Measurements from ENCODE around the gene APBB2.

DNA sequence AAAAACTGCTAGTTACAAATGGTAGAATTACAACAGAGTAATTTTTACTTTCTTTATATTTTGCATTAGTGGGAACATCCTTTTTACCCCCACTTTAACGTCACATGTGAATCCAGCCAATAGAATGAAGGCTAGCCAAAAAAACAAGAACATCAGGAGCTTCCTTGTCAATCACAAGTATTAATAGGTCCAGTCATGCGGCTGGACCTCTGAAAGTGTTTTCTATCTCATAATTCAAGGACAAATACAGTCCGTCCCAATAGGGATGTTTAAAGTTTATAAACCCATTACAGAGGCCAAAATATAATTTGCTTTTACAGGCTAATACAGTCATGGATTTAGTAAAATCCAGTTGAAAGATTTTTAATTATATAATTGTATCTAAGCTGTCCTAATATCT, 110.7 kb downstream of the APBB2 start:
- TF ChIP-seq ZFP3 (CRISPR knock-in tag; IDR thresholded peaks at IDR 0.05): no peak
- TF ChIP-seq GLIS3 (CRISPR knock-in tag; IDR thresholded peaks at IDR 0.05): no peak
- TF ChIP-seq, protein P1, sequence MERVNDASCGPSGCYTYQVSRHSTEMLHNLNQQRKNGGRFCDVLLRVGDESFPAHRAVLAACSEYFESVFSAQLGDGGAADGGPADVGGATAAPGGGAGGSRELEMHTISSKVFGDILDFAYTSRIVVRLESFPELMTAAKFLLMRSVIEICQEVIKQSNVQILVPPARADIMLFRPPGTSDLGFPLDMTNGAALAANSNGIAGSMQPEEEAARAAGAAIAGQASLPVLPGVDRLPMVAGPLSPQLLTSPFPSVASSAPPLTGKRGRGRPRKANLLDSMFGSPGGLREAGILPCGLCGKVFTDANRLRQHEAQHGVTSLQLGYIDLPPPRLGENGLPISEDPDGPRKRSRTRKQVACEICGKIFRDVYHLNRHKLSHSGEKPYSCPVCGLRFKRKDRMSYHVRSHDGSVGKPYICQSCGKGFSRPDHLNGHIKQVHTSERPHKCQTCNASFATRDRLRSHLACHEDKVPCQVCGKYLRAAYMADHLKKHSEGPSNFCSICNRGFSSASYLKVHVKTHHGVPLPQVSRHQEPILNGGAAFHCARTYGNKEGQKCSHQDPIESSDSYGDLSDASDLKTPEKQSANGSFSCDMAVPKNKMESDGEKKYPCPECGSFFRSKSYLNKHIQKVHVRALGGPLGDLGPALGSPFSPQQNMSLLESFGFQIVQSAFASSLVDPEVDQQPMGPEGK (CRISPR knock-in tag; IDR thresholded peaks at IDR 0.05; ENCODE audit: borderline replicate concordance): no peak
- TF ChIP-seq BACH2 (CRISPR knock-in tag; IDR thresholded peaks at IDR 0.05; ENCODE audit: borderline replicate concordance): no peak
- TF ChIP-seq, protein P2, sequence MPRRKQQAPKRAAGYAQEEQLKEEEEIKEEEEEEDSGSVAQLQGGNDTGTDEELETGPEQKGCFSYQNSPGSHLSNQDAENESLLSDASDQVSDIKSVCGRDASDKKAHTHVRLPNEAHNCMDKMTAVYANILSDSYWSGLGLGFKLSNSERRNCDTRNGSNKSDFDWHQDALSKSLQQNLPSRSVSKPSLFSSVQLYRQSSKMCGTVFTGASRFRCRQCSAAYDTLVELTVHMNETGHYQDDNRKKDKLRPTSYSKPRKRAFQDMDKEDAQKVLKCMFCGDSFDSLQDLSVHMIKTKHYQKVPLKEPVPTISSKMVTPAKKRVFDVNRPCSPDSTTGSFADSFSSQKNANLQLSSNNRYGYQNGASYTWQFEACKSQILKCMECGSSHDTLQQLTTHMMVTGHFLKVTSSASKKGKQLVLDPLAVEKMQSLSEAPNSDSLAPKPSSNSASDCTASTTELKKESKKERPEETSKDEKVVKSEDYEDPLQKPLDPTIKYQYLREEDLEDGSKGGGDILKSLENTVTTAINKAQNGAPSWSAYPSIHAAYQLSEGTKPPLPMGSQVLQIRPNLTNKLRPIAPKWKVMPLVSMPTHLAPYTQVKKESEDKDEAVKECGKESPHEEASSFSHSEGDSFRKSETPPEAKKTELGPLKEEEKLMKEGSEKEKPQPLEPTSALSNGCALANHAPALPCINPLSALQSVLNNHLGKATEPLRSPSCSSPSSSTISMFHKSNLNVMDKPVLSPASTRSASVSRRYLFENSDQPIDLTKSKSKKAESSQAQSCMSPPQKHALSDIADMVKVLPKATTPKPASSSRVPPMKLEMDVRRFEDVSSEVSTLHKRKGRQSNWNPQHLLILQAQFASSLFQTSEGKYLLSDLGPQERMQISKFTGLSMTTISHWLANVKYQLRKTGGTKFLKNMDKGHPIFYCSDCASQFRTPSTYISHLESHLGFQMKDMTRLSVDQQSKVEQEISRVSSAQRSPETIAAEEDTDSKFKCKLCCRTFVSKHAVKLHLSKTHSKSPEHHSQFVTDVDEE (CRISPR knock-in tag; IDR thresholded peaks at IDR 0.05): no peak
- no peak for TF ChIP-seq RARB (CRISPR knock-in tag; IDR thresholded peaks at IDR 0.05)
- TF ChIP-seq ZFP30 (CRISPR knock-in tag; IDR thresholded peaks at IDR 0.05): no peak

All from SK-N-SH treated with all-trans-retinoic acid at 6 μM for 48 hours (cell line).